EH (cell line): ENCODE measurements around the gene RAB2B.
A peak's percentile ranks its signal among the peaks of the same experiment; 100 is the strongest.

Experiments
- DNase-seq: peaks from one replicate; pipeline ENCODE4 v3.0.0-alpha.2; 2015; ENCODE audit warnings: low read depth

Gene RAB2B

DNA sequence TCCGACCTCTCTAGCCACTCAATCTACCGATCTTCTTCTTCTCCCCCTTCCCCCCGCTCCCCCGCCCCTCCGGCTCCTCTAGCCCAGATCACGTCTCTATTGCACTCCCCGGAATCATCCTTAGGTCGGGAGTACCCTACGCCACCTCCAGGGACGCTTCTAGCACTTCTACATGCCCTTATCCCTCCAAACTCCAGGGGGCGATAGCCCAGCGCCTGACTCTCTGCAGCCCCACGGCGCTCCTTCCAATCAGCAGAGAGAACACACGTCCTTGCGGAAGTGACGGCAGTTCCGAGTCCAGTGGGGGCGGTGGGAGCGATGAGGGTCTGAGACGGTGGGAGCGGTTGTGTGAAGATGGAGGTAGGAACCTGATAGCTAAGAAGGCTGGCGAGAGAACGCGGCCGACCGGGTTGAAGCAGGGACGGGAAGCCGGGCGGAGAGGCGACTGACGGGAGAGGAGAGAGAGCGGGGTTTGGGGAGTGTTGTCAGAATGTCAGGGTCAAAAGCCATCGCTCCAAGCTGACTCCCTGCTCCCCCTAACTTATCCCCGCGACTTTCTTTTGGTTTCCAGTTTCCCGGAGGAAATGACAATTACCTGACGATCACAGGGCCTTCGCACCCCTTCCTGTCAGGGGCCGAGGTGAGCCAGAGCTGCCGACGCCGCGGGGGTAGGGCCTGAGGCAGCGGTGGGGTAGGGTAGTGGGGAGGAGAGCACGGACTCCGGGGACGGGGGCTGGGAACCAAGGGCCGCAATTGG is at the start of gene RAB2B, which contains the start of gene TOX4:
RAB2B (minus strand) TSS at position 35 of the 757 bp plus-strand sequence. CDS start 87 bp downstream, outside the sequence.
TOX4 (plus strand) TSS at position 271 of the 757 bp plus-strand sequence; CDS start at position 355, 84 bp downstream.
- peak; percentile 99 for DNase-seq

DNA sequence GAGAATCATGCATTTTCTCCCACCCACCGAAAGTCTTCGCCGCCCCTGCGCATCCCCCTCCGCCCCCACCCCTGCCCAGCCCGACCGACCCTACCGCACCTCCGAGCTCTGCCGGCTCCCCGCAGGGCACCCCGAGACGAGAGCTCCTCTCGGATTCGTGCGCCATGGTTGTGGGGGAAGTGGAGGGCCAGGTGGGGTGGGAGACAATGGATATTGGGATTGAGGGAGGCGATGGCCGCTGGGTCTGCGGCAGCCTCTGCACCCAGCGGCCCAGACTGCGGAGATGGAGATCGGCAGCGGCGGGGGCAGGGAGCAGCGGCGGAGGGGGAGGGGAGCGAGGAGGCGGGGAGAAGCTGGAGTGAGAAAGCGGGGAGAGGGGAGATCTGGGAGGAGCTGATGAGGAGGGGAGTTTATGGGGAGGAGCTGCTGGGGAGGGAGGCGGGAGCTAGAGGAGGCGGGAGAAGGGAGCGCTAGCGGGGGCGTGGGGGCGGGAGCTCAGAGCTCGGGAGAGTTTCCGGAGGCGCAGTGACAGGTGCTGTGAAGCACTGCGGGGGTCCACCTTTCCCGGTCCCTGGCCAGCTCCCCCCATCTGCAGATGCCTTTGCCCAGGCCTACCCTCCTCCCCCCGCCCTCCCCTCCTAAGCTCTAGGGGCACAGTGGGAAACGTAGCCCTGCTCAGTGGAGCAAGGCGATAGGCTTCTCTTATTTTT is 49.4 kb upstream of the RAB2B start, which contains the start of gene SALL2:
SALL2 (minus strand) TSS at position 385 of the 710 bp plus-strand sequence; CDS start at position 166, 219 bp downstream.
- DNase-seq, result peak; percentile 69

DNA sequence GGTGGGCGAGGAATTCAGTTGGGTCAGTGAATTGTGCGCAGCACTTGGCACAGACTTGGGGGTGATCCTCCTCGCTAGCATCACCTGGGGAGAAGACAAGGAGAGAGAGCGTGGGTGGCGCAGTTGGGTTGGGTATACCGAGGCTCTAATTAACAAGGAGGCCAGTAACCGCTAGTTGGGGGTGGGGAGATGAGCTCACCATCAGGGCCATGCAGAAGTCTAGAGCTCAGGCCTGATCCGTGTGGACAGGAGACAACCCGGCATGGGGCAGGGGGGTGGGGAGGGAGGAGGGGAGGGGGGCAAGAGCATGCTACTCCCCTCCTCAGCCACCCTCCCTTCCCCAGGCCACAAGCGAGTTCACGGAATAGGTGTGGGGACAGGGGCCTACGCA is 48.8 kb upstream of the RAB2B start:
- DNase-seq, result peak; percentile 30

DNA sequence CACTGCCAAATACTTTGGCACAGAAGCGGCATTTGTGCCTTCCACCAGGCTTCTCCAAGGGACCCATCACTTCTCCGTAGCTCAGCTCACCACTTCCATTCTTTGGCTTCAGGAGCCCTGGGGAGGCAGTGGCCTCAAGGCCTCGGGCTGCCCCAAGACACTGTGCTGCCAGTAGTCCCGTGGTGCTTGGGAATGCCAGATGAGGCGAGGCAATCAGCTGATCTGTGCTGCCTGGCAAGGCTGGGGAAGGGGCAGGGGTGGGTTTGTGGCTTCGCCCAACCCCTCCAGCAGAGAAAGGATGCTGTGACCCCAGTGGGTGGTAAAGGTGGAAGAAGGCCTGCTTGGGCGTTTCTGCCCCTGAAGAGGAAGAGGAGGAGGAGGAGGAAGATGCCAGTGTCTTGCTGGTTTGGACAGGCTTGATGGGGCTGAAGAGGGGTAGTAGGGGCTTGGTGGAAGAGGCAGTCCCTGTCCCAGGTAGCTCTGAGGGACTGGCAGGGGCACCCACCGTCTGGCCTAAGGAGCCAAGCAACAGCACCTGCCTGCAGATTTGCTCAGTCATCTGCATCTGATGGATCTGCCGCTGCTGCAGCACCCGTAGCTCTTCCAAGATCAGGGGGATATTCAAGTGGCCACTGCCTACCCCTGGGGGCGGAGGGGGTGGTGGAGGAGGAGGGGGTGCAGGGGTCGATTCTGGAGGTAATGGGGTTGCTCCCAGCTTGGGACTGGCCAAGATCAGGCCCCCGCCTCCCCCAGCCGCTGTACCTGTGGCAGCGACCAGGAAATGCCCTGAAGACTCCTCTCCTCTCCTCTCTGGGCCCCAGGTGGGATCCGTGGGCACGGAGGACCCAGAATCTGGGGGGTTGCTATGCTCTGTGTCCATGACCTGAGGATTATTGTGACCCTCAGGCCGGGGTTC is 48.1 kb upstream of the RAB2B start:
- no peak for DNase-seq

DNA sequence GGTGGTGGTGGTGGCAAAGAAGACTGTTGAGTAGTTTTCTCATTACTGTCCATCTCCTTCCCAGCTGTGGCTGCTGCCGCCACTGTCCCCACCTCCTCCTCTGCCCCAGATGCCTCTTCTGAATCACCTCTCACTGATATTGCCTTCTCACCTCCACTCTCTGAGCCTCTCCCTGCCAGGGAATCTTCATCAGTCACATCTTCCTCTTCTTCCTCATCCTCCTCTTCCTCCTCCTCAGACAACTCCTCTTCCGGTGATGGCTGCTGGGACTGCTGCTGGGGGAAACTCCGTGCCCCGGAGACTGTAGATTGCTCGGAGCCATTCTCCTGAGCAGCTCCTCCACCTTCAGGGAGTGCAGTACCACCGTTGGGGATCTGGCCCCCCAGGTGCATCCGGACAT is 46.4 kb upstream of the RAB2B start:
- DNase-seq, result no peak

DNA sequence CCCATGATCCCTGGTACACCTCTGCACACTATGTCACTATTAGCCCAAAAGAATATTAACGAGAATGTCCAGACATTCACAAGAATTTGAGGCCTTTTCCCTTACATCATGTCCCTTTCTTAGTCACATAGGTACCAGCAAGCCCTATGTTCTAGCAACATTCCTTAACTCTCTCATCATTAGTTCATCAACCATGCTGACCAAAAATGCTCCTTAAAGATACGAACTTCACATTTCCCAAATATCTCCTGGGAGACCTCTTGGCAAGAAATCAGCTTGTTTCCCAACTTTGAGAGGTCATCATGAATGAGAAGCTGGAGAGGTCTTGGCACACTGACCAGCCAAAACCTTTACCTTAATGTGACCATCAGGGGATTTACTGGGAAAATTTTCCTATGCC is 44.7 kb upstream of the RAB2B start:
- DNase-seq, result peak; percentile 84

DNA sequence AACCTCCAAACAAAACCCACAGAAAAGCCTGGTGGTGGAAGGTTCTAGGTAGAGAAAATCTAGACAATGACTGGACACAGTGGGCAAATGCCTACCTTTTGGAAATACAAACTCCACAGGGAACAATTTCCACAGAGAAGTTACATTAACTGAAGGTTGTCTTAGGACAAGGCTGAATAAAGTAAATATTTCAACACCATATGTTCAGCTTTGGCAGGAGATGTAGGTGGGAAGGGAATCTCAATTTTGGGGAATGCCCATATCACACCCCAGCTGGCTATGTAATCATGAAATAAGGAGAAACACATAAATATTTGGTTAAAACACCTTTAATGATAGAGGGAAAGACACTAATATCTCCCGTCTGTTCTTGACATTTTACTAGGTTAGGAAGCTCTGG is 44.0 kb upstream of the RAB2B start:
- DNase-seq, result no peak

DNA sequence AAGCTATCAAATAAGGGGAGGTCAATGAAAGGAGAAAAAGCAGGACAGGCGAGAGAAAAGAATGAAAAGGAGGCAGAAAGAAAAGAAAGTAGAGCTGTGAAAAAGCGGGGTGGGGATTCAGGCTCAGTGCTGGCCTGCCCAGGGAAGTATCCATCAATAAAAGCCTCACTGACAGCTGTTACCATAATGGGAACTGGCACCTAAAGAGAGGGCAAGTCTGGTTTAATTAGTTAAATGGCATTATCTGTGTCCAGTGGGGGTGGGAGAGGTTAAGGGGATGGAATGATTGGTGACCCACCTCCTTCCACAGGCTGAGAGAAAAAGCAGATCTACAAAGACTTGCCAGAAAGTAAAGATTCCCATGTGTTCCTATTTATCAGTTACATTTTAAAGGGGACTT is 42.0 kb upstream of the RAB2B start:
- DNase-seq, result no peak

DNA sequence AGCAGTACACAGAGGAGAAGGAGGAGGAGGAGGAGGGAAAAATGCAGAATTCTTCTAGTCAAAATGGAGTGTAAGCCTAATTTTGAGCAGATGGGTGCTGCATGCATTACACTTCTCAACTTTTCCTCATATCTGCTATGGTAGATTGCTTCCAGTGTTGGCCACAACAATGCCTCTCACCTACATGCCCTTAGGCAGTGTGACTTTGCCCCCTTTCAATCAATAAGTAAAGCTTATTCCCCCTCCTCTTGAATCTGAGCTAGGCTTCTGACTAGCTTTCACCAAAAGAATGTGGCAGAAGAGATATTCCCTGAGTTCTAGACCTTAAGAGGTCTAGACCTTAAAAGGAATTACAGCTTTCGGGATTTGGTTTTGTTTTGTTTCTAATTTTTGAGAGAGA is 37.6 kb upstream of the RAB2B start:
- DNase-seq, result no peak

DNA sequence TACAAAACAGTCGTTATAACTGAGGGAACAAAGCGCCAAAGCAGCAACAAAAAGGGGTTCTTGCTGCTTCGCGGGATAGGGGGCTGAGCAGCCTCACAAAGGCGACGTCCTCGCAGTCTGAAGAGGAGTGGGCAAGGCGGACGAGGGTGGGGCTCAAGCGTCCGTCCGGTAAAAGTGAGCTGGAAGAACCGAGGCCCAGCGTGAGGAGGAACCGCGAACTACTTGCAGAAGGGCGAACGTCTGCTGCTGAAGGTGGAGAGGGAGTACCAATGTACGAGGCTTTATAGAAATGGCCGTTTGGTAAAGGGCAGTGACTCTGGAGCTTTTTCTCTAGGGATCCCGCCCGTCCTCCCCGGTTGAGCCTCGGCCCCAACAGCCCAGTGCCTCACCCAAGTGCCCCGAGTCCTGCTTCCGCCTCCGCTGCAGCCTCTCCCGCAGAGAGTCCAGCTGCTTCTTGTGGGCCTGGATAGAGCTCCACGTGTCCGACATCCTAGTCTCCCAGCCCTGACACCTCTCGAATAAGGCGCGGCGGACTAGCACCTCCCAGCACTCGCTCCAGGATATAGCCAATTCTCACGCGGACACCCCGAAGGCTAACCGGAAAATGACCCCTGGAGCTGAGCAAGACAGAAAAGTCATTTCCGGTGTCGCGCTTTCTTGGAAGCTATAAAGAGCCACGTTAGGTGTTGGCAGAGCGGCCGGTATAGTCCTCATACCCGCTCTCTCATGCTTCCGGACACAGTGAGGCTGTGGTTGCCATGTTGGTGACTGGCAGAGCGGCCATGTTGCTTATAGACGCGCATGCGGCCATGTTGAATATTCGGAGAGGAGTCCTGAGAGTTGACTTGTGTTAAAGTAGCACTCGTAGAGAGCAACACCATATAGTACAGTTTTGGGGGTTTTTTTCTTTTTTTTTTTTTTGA is 34.2 kb upstream of the RAB2B start, which contains the start of gene METTL3:
METTL3 (minus strand) TSS at position 606 of the 923 bp plus-strand sequence; CDS start at position 489, 117 bp downstream.
- peak; percentile 100 for DNase-seq

DNA sequence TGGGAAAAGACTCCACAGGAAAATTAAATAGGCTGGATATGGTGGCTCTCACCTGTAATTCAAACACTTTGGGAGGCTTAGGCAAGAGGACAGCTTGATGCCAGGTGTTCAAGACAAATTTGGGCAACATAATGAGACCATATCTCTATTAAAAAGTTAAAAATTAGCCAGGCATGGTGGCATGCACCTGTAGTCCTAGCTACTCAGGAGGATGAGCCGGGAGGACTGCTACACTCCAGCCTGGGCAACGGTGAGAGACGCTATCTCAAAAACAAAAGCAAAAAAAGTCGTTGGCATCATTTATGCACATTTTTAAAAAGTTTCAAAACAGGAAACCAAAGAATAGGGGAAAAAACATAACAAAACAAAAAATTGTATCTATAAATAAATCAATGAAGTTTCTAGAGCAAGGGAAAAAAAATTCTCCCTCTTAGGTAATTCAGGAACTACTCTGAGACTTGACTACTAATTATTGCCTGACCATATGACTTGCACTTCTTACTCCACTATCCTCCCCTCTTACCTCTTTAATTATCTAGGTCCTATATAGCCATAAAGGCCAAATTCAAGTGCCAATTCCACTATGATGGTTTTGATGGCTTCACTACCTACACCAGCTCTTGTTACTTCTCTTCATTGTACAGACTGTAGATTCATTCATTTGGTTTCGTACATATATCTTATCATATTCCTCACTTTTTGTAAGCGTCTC is 32.8 kb upstream of the RAB2B start:
- DNase-seq, result no peak

DNA sequence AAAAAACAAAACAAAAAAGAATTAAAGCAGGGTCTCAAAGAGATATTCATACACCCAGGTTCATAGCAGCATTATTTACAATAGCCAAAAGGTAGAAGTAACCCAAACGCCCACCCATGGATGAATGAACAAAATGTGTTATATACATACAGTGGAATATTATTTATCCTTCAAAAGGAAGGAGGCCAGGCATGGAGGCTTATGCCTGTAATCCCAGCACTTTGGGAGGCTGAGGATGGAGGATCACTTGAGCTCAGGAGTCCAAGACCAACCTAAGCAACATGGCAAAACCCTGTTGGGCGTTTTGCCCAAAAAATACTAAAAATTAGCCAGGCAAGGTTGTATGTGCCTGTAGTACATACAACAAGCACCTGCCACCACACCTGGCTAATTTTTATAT is 29.8 kb upstream of the RAB2B start:
- DNase-seq, result no peak

DNA sequence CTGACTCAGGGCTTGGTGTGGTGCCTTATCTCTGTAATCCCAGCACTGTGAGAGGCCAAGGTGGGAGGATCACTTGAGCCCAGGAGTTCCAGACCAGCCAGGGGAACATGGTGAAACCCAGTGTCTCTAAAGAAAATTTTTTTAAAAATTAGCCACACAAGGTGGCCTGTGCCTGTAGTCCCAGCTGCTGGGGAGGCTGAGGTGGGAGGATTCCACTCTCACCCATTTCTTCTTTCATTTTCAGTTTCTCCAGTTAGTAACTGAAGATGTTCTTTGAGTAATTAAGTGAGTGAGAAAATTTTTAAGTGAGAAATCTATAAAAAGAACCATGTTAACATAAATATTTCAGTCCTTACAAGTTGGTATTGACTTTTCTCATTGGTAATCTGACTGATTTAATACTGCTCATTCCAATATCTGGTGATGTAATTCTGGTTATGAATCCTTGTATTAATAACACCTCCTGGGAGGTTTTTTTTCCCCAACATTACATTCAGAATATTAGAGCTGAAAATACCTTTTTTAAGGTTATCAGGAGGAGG is 28.3 kb upstream of the RAB2B start:
- DNase-seq, result no peak

DNA sequence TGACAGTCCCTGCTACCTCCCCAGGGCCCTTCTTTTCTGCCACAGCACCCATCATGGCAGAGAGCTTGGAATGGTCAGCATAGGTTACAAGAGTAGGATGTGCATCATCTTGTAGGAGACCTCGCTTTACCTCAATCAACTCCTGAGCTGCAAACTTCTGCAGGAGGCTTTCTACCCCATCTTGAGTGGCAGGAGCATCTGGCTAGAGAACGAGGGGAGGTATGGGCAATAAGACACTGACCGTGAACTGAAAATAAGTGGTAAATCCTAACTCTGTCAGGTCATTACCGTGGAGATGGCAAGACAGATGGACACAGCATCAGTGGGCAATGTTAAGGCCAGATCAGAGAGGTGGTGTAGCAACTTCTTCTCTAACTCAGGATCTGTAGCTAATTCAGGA is 26.6 kb upstream of the RAB2B start:
- no peak for DNase-seq

DNA sequence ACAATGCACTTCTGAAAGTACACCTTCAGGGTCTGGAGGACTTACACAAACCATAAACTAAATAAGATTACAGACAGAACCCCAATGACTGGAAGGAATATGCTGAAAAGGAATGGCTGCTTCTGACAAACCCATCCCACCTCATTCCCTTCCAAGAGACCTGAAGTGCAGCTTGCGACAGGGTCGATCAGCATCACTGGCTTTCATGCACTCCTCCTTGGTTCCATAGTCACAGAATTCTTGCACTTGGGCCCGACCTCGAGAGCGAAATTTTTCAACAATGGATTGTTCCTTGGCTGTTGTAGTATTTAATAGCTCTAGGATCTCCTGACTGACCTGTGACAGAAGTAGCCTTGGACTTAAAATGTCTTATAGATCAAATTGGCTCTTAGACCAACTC is 24.8 kb upstream of the RAB2B start:
- DNase-seq, result no peak

DNA sequence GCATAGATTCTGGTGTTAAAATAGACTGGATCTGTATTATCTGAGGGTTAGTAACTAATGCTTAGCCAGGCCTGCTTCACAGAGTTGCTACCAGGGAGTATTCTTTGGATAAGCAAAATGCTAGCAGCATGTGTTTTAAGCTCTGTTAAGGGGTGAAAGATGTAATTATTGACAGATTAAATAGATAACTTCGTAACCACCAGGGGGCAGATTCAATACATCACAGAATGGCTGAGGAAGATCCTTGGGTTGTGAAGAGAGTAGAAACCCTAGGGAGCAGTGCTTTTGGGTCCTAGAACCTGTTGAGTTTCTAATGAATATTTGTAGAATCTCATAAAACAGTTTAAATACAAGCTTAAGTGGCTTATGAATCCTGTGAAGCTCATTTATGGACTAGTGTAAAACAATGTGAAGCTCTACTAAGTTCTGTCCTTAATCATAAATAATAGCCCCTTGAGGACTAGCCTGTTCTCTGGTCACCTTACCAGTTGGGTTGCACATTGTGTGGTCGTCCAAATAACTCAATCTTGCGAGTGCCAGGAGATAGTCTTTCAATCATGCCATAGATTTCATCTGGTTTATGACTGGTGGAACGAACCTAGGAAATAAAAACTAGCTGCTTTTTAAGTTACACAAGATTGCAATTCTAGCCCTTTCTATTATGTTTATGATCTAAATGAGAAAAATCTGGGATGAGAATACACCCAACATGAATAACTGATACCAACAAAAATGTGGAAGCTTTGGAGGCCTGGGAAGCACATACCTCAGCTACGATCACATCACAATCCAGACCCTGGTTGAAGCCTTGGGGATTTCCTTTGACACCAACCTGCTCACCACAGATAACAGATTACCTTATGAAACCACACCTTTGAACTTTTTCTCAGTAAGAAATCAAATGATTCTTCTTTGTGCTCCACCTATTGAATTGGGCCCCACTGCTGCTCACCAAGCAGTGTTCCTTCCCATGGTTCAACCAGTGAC is 22.1 kb upstream of the RAB2B start:
- peak; percentile 58 for DNase-seq

DNA sequence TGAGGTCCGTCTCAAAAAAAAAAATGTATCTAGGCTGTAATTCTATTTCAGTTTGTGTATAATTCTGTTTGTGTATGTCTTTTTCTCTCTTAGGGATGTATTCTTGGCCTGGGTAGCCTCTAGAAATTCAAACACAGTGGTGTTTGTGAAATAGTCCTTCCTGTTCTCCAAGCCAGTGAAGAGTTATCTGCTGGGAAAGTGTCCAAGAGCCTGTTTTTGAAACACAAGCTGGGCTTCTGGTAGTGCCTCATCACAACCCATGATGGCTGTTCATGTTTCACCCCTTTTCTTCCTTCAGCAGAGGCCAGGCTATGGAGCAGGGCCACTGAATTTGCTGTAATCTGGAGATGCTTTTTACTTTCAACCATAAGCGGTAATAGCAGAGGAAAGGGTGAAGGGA is 19.7 kb upstream of the RAB2B start:
- no peak for DNase-seq

DNA sequence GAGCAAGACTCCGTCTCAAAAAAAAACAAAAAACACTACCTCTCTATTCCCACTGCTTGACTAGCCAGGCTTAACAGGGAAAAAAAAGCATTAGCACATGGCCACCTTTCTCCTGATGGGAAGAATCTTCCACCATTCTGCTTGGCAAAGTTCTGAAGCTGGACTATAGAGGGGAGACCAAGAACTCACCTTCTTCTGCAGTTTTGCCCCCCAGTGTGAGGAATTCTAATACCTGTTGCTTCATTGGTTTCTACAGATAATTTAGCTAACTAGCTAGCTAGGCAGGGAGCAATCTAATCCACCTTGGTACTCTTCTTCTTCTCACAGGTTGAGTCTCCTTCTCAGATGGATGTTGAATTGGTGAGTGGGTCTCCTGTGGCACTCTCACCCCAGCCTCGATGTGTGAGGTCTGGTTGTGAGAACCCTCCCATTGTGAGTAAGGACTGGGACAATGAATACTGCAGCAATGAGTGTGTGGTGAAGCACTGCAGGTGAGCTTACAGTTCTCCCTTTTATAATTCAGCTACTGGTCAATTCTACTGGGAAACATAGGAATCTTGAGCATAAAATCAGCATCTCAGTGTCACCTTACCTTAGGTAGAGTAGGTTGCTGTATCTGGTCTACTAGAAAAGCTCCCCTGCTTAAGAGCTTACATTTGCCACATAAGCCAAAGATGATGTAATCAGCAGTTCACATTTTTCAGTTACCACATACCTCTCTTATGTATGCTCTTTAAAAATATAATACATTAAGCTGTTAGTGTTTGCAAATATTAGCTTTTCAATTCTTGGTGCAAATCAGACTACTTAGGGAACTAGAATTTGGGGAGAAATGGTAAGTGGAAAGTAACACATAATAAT is 18.4 kb upstream of the RAB2B start:
- DNase-seq, result peak; percentile 44
